Measurements from ENCODE around the gene PRAMEF17.
"Not testable (repeated sequence)": the region's sequence is repeated elsewhere in the genome, so short reads cannot be mapped to it uniquely, and the experiment has no call there.

The PRAMEF17 gene

GRCh38 chr1:13389332-13389731 is at the start of gene PRAMEF17:
TSS of gene PRAMEF17 (plus strand) at chr1:13389632. CDS start at chr1:13389658, 26 bp downstream.
- not testable (repeated sequence) for DNase-seq (ENCODE audit: low read depth in 2 of 2)

- DNase-seq (ENCODE audit: low read depth in 2 of 2): not testable (repeated sequence)
Measured at GRCh38 chr1:13342496-13342895, 46.9 kb upstream of the PRAMEF17 start.

DNA sequence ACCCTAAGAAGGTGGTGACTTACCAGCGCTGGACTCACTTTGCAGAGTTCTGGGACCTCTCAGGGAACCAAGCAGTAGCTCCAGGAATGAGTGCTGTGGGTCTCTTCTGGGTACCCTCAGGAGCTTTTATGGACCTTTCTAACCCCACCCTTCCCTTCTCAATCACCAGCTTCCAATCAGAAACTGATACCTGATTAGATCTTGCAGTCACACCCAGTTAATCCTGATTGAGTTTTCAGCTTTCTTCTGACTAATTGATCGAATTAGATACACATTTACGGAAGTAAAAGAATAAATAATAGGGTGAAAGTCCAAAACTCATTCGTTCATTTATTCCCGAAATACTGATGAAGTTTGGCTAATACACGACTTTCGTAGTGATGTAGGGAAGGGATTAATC is 42.4 kb upstream of the PRAMEF17 start, which contains the start of gene PRAMEF14:
Gene PRAMEF14, minus strand, starts transcription at position 101 of the 400 bp plus-strand sequence. CDS start 1,820 bp downstream, outside the sequence.
- not testable (repeated sequence) for DNase-seq (ENCODE audit: low read depth in 2 of 2)

DNA sequence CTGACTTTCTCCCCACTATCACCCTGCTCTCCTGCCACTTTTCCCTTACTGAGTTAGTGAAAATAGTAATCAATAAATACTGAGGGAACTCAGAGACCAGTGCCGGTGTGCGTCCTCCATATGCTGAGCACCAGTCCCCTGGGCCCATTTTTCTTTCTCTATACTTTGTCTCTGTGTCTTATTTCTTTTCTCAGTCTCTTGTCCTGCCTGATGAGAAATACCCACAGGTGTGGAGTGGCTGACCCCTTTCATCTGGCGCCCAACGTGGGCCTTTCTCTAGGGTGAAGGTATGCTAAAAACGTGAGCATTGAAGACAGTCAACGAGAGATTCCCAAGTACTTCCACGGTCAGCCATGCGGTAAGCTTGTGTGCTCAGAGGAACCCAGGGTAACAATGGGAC is 36.0 kb upstream of the PRAMEF17 start:
- DNase-seq (ENCODE audit: low read depth in 2 of 2): not testable (repeated sequence)

- DNase-seq (ENCODE audit: low read depth in 2 of 2): not testable (repeated sequence)
Measured at GRCh38 chr1:13354475-13354874, 35.0 kb upstream of the PRAMEF17 start.

GRCh38 chr1:13356774-13357173 is 32.7 kb upstream of the PRAMEF17 start:
- DNase-seq (ENCODE audit: low read depth in 2 of 2): not testable (repeated sequence)

DNA sequence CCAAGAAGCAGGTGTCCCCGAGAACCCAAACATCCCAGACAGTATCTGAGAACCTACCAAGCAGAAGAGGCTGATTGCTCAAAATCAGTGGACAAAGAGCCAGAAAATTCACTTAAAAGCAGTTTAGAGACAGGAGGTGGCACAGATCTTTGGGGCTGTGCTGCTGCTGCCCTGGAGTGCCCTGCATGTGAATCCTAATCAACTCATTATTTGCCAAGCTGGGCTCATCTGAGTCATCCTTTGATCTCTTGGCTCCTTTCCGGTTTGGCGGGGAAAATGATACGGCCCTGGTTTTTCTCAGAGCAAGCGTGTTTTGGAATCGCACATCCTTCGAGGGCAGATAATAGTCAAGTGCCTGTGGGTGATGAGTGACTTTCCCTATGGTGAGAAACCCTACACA is 27.1 kb upstream of the PRAMEF17 start:
- not testable (repeated sequence) for DNase-seq (ENCODE audit: low read depth in 2 of 2)

- not testable (repeated sequence) for DNase-seq (ENCODE audit: low read depth in 2 of 2)
Measured at GRCh38 chr1:13364928-13365327, 24.5 kb upstream of the PRAMEF17 start.

GRCh38 chr1:13366536-13366935 is 22.9 kb upstream of the PRAMEF17 start:
- DNase-seq (ENCODE audit: low read depth in 2 of 2): not testable (repeated sequence)

DNA sequence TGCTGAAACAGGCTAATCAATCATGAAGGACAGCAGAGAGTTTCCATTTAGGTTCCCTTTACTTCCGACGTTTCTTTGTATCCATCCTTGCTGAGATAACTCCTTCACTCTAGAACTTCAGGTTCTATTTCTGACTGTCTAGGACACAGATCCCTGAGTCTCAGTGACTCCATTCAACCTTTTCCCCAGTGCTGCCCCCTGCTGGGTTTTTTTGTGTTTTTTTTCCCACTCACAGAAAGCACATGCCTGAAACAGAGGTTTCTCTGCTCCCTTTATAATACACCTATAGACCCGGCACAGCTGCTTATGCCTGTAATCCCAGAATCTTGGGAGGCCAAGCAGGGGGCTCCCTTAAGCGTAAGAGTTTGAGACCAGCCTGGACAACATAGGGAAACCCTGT is 20.9 kb upstream of the PRAMEF17 start:
- DNase-seq (ENCODE audit: low read depth in 2 of 2): peak in 1 of 2 donors; percentile 23

DNA sequence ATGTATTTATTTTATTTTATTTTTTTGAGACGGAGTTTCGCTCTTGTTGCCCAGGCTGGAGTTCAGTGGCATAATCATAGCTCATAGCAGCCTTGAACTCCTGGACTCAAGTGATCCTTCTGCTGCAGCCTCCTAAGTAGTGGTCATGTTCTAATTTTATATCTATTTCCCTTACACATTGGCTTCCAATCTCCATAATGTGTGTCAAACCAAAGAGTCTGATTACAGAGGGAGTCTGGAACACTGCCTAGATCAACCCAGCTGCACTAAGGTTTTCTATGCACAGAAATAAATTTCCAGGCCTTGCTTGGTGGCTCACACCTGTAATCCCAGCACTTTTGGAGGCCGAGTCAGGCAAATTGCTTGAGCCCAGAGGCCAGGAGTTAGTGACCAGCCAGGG is 10.4 kb upstream of the PRAMEF17 start:
- not testable (repeated sequence) for DNase-seq (ENCODE audit: low read depth in 2 of 2)

- DNase-seq (ENCODE audit: low read depth in 2 of 2): not testable (repeated sequence)
Measured at GRCh38 chr1:13380380-13380779, 9.1 kb upstream of the PRAMEF17 start.

DNA sequence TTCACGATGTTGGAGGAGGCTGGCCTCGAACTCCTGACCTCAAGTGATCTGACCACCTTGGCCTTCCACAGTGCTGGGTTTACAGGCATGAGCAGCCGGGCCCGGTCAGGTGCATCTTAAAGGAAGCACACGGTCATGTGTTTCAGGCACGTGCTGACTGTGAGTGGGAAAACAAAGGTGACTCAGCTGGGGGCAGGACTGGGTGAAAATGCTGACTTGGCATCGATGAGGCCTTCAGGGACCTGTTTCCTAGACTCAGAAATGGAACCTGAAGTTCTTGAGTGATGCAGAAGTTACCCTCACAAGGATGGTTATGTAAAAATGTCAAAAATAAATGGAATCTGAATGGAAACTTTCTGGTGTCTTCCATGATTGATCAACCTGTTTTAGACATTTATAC is 3.6 kb downstream of the PRAMEF17 start:
- DNase-seq (ENCODE audit: low read depth in 2 of 2): not testable (repeated sequence)

DNA sequence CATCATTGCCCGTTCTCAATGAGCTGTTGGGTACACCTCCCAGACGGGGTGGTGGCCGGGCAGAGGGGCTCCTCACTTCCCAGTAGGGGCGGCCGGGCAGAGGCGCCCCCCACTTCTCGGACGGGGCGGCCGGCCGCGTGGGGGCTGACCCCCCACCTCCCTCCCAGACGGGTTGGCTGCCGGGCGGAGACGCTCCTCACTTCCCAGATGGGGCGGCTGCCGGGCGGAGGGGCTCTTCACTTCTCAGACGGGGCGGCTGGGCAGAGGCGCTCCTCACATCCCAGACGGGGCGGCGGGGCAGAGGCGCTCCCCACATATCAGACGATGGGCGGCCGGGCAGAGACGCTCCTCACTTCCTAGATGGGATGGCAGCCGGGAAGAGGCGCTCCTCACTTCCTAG is 5.3 kb downstream of the PRAMEF17 start:
- not testable (repeated sequence) for DNase-seq (ENCODE audit: low read depth in 2 of 2)

GRCh38 chr1:13395311-13395710 is 5.9 kb downstream of the PRAMEF17 start:
- not testable (repeated sequence) for DNase-seq (ENCODE audit: low read depth in 2 of 2)

DNA sequence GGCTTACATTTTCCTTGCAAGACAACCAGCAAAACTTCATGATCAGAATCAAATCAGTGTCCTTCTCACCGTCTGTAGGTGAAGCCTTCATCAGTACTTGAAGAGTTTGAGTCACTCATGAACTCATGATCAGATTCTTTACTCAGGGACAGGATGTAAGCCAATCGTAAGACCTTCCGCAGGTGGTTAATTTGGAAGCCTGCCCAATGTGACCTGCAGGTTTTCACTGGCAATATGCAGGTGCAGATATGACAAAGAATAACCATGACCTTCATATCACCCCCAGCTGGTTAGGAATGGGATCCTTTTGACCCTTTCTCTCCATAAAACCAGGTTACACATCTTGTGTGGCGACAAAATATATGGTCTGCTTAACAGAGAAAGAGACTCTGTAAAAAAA is 18.4 kb downstream of the PRAMEF17 start:
- no peak for DNase-seq (ENCODE audit: low read depth in 2 of 2)

- DNase-seq (ENCODE audit: low read depth in 2 of 2): not testable (repeated sequence)
Measured at GRCh38 chr1:13410150-13410549, 20.7 kb downstream of the PRAMEF17 start, which contains the start of gene PRAMEF20. TSS of gene PRAMEF20 (plus strand) at chr1:13410450. CDS start at chr1:13416355, 5,905 bp downstream.

GRCh38 chr1:13430495-13430894 is 41.1 kb downstream of the PRAMEF17 start:
- no peak for DNase-seq (ENCODE audit: low read depth in 2 of 2)

GRCh38 chr1:13432251-13432650 is 42.8 kb downstream of the PRAMEF17 start:
- DNase-seq (ENCODE audit: low read depth in 2 of 2): no peak

GRCh38 chr1:13433694-13434358 is 44.4 kb downstream of the PRAMEF17 start:
- DNase-seq (ENCODE audit: low read depth in 2 of 2): not testable (repeated sequence)

DNA sequence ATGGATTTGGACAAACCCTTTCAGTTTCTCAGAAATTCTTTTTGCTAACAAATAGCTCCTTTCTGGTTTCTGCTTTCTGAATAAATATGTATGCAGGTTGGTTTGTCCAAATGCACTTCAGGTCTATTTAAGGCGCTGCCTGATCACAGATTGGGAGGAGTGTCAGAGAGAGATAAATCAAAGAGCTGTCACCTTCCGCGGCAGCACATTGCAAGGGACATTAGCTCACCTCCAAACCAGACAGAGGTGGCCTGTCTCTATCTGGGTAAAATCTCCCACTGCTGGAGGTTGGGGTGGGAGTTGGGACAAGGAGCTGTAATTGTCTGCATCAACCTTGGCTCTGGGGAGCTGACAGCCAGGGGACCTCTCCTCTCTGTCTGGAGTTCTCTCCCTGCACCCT is 46.0 kb downstream of the PRAMEF17 start:
- no peak for DNase-seq (ENCODE audit: low read depth in 2 of 2)

DNA sequence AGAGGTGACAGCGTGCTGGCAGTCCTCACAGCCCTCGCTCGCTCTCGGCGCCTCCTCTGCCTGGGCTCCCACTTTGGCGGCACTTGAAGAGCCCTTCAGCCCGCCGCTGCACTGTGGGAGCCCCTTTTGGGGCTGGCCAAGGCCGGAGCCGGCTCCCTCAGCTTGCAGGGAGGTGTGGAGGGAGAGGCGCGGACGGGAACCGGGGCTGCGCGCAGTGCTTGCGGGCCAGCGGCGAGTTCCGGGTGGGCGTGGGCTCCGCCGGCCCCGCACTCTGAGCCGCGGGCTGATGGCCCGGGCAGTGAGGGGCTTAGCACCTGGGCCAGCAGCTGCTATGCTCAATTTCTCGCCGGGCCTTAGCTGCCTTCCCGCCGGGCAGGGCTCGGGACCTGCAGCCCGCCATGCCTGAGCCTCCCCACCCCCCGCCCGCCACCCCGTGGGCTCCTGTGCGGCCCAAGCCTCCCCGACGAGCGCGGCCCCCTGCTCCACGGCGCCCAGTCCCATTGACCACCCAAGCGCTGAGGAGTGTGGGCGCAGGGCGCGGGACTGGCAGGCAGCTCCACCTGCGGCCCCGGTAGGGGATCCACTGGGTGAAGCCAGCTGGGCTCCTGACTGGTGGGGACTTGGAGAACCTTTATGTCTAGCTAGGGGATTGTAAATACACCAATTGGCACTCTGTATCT is 49.8 kb downstream of the PRAMEF17 start:
- not testable (repeated sequence) for DNase-seq (ENCODE audit: low read depth in 2 of 2)
